EH (cell line): ENCODE measurements around the gene LGALS7.
"Not testable (repeated sequence)": the region's sequence is repeated elsewhere in the genome, so short reads cannot be mapped to it uniquely, and the experiment has no call there.

Source experiments
- DNase-seq: peaks from one replicate; pipeline ENCODE4 v3.0.0-alpha.2; 2015; ENCODE audit warnings: low read depth

The LGALS7 gene

DNA sequence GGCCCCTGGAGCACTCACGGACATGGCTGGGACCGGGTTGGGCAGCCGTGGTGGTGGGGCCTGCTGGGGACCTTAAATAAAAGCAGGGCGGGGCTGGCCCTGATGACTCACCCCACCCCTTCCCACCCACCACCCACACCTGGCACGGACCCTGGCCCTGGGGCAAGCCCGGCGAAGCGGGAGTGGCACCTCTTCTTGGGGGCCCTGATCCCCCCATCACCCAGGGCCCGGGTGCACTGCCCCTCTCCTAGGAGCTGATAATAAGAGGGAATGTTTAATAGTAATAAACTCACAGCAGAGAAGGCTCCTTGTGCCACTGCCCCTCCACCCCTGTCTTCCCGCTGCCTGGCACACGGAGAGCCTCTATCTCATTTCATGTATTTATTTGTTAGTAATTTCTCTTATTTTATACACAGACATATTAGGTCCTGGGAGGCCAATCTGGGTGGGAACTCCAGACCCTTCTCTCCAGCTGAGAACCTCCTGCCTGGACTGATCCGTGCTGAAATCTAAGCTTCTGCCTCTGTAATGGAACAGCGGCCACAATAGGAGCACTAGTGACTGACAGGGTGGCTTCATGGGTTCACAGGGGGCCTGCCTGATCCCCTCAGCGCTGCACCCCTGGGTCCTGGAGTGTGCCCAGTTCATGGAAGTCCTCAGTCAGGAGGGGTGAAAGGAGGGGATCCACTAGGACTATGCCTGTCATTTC is at the start of gene LGALS7:
Gene LGALS7 (minus strand): TSS at position 49 of the 709 bp plus-strand sequence. CDS start 25 bp downstream, at position 24.
- DNase-seq: no peak

DNA sequence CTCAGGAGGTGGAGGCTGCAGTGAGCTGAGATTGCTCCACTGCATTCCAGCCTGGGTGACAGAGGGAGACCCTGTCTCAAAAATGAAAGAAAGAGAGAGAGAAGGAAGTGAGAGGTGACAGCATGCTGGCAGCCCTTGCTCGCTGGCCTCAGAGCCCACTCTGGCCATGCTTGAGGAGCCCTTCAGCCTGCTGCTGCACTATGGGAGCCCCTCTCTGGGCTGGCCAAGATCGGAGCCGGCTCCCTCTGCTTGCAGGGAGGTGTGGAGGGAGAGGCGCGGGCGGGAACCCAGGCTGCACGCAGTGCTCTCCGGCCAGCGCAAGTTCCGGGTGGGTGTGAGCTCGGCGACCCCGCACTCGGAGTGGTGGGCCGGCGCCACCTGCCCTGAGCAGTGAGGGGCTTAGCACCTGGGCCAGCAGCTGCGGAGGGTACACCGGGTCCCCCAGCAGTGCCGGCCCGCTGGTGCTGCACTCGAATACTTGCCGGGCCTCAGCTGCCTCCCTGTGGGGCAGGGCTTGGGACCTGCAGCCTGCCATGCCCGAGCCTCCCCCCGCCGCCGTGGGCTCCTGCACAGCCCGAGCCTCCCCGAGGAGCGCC is 48.0 kb upstream of the LGALS7 start:
- DNase-seq: not testable (repeated sequence)

DNA sequence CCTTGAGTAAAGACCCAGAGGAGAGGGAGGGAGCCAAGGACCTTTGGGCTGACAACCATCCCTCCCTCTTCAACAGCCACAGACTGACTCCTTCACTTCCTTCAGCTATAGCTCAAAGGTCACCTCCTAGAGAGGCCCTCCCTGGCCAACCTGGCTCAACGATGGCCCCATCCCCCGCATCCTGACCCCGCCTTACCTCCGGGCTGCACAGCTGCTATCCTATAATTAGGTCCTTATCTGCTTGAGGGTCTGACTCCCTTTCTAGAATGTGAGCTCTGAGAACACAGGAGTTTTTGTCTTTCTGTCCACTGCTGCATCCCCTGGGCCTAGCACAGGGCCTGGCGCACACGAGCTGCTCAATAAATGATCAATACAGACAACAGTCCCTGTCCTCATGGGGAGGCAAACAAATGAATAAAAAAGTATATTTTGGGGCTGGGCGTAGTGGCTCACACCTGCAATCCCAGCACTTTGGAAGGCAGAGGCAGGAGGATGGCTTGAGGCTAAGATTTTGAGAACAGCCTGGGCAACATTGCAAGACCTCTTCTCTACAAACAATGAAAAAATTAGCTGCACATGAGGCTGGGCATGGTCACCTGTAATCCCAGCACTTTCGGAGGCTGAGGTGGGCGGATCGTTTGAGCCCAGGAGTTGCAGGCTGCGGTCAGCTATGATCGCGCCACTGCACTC is 46.1 kb upstream of the LGALS7 start:
- DNase-seq: no peak

DNA sequence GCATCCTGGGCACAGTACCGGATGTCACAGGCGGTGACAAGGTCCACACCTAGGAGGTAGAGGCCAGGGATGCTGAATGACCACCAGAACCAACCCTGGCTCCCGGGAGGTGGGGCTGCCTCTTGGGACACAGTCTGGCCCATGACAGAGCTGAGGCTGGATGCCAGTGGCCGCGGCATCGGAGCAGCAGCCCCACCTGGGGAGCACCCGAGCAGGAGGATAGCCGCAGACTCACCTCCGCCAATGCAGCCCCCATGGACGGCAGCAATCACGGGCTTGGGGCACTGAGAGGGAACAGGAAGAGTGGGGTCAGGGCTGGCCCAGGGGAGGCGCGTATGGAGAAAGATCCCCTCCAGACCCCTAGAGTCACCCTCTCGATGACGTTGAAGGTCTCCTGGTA is 43.8 kb upstream of the LGALS7 start:
- no peak for DNase-seq

DNA sequence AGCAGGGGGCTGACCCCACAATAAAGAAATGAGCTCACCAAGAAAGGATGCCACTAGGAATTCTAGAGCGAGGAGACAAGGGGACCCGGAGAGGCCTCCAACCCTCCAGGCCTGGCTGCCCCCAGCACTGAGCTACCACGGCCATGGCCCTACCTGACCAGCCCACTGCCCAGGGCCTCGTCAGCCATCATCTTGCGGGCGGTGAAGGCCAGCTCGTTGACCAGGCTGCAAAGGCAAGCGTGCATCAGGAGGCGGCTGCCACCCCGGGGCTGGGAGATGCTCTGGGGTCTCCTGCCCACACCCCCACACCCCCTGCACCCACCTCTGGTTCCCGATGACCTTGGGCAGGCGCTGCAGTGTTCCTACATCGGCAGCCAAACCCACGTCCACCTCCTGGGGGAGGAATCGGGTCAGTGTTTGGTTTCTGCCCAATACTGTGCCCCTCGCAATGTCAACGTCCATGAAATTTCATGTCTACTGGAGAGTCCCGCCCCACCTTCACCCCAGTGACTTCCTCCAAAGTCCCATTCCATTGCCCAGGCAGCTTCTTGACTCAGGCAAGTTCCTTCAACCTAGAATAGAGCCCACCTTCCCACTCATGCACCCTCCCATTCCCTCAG is 42.9 kb upstream of the LGALS7 start:
- no peak for DNase-seq

DNA sequence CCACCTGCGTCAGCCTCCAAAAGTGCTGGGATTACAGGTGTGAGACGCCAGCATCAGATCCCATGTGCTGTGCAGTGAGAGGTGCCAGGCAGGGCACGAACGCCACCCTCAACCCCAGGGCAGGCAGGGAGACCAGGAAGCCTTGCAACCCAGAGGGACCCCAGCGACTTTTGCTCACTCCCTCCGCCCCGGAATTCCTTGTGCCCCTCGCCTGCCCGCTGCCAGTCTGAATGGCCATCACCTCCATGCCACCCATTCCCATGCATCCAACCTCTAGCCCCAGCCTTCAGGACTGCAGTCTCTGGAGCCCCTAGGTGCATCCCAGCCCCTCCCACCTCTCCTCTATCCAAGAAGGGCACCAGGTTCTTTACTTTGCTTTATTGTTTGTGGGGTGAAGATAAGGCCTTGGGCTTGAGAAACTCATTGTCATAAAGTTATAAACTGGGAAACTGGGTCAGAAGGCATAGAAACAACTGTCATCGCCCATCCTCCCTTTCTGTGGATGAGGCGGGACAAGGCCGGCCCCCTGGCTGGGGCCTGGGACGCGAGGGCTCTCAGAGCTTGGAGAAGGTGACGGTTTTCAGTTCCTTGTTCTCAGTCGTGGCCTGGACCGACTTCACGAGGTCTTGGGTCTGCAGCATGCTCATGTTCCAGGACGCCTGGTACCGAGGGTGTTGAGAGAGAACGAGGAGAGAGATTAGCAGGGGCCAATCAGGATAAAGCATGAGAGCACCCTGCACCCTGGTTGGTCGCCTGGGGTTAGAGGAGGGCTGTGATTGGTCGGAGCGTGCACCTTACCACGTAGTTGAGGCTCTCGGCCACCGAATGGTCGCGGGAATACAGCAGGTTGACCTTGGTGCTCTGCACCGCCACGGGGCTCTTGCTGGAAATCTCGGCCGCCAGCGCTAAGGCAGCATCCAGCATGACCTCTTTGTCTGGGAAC is 42.0 kb upstream of the LGALS7 start:
- DNase-seq: no peak

DNA sequence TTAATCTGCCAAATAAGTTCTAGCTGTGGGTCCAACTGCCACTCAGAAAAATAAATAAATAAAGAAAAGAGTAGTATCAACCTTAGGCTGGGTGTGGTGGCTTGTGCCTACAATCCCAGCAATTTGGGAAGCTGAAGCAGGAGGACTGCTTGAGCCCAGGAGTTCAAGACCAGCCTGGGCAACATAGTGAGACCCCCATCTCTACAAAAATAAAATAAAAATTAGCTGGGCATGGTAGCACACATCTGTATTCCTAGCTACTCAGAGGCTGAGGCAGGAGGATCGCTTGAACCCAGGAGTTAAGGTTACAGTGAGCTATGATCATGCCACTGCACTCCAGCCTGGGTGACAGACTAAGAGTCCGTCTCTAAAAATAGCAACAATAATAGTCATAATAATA is 40.6 kb upstream of the LGALS7 start:
- DNase-seq: not testable (repeated sequence)

DNA sequence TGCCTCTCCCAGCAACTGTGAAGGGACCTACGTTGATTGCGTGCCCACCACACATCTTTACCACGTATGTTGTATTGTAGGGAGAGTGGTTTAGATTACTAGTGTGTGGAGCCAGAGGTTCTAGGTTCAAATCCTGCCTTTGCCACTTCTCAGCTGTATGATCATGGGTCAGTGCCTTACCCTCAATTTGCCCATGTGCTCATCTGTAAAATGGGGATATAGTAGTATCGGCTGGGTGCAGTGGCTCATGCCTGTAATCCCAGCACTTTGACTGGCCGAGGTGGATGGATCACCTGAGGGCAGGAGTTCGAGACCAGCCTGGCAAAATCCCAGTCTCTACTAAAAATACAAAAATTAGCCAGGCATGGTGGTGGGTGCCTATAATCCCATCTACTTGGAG is 40.0 kb upstream of the LGALS7 start:
- no peak for DNase-seq

DNA sequence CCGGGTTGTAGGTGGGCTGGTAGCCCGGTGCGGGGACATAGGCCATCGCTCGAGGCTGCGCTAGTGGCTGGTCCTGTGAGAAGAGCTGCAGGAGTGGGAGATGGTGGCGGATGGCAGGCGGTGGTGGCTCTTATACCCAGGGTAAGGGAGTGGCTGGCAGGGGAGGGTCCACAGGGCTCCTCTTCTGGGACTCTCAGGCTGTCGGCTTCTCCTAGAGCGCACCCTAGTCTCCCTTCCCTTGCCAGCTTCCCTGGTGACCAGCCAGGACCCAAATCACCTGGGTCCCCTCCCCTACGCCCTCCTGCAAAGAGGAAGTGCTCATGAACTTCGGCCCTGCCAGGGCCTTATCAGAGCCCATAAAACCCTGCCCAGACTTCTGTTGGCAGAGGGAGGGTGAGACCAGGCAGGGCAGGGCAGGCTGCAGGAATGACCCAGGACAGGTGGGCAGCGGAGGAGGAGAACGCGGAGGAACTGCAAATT is 39.6 kb upstream of the LGALS7 start, which contains the start of gene LGALS4:
Gene LGALS4 (minus strand): TSS at position 105 of the 480 bp plus-strand sequence. CDS start 59 bp downstream, at position 46.
- DNase-seq: no peak

DNA sequence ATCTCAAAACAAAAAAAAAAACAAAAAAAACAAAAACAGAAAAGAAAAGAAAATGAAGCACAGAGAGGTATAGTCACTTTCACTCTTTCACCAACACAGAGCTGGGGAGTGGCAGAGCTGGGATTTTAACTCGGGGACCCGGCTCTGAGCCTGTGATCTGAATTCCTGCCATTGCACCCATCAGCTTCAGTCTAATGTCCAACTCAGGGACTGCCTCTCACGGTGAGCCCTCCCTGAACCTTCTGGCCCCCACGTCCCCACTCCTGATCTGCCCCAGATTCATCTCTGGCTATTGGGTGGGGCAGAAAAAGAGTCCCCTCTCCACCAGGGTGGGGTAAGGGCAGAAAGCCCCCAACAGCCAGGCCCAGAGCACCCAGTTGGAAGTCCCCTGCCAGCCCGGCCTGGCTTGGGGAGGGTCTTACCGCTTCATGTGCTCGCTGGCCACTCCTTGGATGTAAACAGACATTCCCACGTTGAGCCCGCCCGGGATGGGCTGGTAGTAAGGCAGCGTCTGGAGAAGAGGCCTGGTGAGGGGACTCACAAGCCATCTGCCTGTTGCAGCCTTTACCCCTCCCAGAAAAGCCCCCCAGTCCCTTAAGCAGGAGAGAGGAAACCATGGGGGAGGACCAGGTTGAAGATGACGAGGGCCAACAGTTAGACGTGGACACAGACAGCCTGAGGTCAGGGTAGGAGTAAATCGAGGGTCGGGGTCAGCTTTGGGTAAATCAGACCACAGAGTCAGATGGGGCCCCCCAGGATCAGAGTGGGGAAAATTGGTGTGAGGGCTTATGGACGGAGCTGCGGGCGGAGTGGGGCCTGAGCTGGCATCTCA is 38.9 kb upstream of the LGALS7 start:
- DNase-seq: no peak

DNA sequence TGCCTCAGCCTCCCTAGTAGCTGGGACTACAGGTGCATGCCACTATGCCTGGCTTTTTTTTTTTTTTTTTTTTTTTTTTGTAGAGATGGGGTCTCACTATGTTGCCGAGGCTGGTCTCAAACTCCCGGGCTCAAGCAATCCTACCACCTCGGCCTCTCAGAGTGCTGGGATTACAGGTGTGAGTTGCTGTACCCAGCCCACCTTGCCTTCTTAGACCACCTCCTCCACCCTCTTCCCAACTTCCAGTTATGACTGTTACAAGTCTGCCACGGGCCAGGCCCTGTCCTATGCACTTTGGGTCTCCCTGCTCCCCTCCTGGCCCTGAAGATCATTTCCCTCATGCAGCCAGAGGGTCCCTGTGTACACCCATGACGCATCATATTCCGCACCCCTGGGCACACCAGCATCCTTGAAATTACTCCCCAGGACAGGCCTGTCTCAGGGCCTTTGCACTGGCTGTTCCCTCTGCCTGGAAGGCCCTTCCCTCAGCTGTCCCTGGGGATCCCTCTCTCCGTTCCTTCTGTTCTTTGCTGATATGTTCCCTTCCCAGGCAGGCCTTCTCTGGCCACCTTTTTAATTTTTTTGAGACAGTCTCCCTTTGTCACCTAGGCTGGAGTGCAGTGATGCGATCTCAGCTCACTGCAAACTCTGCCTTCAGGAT is 36.4 kb upstream of the LGALS7 start:
- no peak for DNase-seq

DNA sequence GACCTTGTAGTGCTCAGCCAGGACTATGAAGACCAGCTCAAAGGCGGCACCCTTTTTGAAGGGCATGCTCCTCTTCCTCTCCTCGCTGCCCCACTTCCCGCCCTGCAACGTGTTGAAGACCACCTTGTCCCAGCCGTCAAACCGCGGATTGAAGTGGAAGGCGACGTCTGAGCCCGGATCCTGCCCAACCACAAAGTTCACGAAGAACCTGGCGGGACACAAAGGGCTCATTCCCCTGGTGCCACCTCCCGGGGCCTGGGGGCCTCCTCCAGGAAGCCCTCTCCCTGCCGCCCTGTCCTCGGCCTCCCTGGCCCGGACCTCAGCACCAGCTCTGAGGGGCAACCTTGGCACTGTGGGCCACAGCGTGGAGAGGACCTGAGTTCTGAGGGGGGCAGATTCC is 35.4 kb upstream of the LGALS7 start:
- no peak for DNase-seq

DNA sequence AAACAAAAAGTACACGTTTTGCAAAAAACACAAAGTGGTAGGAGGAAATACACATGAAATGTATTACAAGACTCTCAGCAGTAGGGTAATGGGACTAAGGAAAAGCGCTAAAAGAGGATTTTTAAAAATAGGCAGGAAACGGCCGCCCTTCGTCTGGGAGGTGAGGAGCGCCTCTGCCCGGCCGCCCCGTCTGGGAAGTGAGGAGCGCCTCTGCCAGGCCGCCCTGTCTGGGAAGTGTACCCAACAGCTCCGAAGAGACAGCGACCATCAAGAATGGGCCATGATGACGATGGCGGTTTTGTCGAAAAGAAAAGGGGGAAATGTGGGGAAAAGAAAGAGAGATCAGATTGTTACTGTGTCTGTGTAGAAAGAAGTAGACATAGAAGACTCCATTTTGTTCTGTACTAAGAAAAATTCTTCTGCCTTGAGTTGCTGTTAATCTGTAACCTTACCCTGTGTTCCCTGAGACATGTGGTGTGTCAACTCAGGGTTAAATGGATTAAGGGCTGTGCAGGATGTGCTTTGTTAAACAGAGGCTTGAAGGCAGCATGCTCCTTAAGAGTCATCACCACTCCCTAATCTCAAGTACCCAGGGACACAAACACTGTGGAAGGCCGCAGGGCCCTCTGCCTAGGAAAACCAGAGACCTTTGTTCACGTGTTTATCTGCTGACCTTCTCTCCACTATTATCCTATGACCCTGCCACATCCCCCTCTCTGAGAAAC is 34.2 kb upstream of the LGALS7 start:
- DNase-seq: not testable (repeated sequence)

DNA sequence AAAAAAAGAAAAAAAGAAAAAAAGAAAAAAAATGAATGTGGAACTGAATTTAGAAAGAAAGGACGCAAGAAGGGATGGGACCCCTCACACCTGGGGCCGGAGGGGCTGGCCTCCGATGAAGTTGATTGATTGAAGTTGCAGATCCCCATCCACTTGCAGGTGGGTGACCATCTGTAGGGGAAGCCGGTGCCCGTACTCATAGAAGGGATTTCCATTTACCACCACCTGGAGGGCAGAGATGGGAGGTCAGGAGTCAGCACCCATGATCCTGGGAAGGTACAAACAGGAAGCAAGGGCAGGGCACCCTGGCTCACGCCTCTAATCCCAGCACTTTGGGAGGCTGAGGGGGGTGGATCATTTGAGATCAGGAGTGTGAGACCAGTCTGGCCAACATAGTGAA is 33.1 kb upstream of the LGALS7 start:
- DNase-seq: no peak

DNA sequence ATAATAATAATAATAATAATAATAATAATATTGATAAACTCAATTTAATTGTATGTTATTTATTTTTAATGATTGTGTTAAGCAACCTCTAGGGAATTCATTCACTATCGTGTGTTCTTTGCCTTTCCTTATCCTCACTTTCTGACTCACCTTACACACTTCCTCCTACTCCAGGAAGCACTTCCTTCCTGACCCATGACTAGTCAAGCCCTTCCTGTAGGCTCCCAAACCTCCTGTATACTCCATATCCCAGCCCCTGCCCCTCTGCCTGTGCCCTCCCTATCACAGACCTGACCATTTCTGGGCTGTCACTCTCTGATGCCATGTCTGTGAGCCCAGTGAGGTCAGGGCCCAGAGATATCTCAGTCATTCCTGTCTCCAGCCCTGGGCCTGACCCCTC is 31.9 kb upstream of the LGALS7 start:
- DNase-seq: peak; percentile 11

DNA sequence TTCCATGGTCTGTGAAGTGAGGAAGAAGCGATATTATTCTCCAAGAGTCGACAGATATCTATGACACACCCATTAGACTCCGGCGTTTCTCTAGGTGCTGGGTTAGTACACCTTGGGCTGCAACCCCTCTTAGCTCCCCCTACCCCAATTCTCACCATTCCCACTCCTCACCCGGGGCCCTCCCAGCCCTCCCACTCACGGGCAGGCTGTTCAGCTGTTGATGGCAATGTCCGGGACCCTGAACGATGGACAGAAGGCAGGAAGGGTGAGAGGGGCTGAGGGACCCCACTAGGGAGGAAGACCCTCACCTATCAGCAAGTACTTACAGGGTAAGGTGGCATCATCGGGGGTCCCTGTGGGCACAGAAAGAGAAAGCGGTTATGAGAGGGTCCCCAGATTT is 30.2 kb upstream of the LGALS7 start:
- no peak for DNase-seq

DNA sequence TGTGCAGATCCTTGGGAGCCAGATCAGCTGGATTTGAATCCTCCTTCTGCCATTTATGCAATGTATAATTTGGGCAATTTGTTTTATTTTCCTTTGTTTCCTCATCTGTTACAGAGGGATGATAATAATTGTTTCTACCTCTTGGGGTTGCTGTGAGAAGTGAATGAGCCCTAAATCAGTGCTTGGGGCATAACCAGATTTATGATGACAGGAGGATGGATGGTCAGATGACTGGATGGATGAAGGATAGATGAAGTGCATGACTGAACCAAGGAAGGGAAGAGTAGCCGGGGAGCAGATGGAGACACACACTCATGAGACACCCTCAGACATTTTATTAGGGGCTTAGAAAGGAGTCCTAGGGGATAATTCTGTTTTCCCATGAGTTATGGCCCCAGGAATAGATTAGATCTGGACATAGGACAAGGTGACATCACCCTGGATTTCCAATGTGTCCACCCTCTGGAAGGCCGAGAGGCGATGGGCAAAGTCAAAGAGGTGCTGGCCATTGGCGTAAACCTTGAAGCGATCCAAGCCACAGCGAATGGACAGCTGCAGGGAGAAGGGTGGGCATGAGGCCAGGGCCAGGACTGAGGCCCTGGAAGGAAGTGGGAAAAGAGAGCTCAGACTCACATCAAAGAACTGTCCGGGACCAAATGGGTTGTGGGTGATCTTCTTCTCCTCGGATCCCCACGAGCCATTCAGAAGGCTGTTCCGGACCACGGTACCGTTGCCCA is 28.2 kb upstream of the LGALS7 start:
- DNase-seq: no peak

DNA sequence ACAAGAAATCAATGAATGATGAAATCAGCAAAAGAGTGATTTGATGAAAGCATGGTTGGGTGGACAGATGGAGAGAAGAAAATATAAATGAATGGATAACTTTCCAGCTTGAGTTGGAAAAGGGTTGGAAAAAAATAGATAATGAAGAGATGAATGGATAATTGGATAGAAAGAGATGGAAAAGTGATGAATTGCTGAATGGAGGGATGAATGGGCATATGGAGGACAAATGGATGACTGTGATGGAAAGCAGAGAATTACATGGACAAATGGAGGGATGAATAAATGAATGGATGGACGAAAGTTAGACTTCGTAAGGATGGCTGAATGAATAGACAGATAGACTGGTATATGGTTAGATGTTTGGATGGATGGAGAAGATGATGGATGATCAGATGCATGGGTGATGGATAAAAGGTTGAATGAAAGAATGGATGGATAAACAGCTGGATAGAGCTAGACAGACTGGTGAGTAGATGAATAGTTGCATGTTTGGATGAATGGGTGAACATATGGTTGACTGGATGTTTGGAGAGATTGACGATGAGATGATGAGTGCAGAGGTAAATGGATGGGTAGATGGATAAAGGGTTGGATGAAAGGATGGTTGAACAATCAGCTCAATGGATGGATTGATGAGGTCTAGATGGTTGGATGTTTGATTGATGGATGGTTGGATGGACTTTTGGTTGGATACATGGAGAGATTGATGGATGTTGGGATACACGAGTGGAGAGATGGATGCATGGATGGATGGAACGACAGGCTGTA is 27.4 kb upstream of the LGALS7 start:
- no peak for DNase-seq
